Stimulated activated naive CD8-positive, alpha-beta T cell treated with anti-CD3 and anti-CD28 coated beads, Interleukin-15, Interleukin-2, amounts not matched to agents 100 ng/mL and 50 ng/mL, for 24 hours (primary cell): ENCODE measurements around the gene GRIK3.

Source experiments
- H3K27ac Mint-ChIP-seq: one replicate; pipeline ENCODE4 v1.8.0; 2021; ENCODE audit warnings: mild to moderate bottlenecking, mixed read lengths
- H3K27me3 Mint-ChIP-seq: one replicate; pipeline ENCODE4 v1.8.0; 2021; ENCODE audit warnings: mixed read lengths
- H3K36me3 Mint-ChIP-seq: one replicate; pipeline ENCODE4 v1.8.0; 2021; ENCODE audit warnings: low read depth, mixed read lengths
- H3K4me1 Mint-ChIP-seq: one replicate; pipeline ENCODE4 v1.8.0; 2021; ENCODE audit warnings: low read depth, mixed read lengths
- H3K4me3 Mint-ChIP-seq: one replicate; pipeline ENCODE4 v1.8.0; 2021; ENCODE audit warnings: mild to moderate bottlenecking, mixed read lengths
- H3K9me3 Mint-ChIP-seq: one replicate; pipeline ENCODE4 v1.8.0; 2021; ENCODE audit warnings: mixed read lengths

Gene GRIK3

DNA sequence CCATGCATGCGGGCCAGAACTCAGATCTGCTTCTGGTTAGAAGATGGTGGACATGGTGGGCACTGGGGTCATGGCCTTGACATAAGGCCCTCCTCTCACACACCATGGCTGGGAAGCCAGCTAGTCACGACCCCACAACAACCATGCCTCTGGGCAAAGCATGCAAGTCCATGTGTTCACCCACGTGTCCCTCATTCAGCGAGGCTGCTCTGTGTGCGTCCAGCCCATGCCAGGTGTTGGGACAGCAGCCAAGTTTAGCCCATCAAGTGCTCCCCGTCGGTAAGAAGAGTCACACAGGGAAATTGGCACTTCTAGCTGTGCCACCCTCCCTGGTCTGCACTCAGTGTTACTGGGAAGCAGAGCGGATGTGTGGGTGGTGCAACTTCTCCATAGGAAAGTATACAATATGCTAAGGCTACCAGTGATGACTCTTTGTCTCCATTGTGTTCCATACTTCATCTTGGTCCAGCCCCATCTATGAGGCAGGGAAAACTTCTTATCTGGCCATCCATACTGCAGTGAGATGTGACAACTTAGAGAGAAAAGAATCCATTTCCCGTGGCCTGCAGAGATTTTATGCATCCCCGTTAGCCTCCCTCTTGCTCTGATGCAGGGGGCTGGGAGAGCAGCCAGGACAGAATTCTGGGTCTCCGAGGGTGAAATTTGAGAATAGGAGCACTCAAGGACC, 198.0 kb downstream of the GRIK3 start:
- Mint-ChIP-seq H3K4me1 (no peaks in the 10 kb centered on the region), H3K4me3 (no peak overlapping the region), H3K36me3 (no peaks in the 10 kb centered on the region), H3K27ac (no peak overlapping the region), H3K9me3 (no peaks in the 10 kb centered on the region), H3K27me3 (peaks cover 8% of the 10 kb centered on the region)

GRCh38 chr1:36835696-36836095, 198.6 kb downstream of the GRIK3 start:
- Mint-ChIP-seq H3K36me3 (no peaks in the 10 kb centered on the region), H3K27ac (no peak overlapping the region), H3K4me3 (no peak overlapping the region), H3K27me3 (peaks cover 8% of the 10 kb centered on the region), H3K4me1 (no peaks in the 10 kb centered on the region), H3K9me3 (no peaks in the 10 kb centered on the region)

- Mint-ChIP-seq H3K36me3 (no peaks in the 10 kb centered on the region), H3K4me1 (no peaks in the 10 kb centered on the region), H3K9me3 (no peaks in the 10 kb centered on the region), H3K27ac (no peak overlapping the region), H3K4me3 (no peak overlapping the region), H3K27me3 (peaks cover 8% of the 10 kb centered on the region)
Measured at GRCh38 chr1:36835017-36835695, 199.2 kb downstream of the GRIK3 start.

- H3K4me1 Mint-ChIP-seq: no peaks in the 10 kb centered on the region
- H3K27me3 Mint-ChIP-seq: peaks cover 8% of the 10 kb centered on the region
- no peak overlapping the region for H3K4me3 Mint-ChIP-seq
- H3K27ac Mint-ChIP-seq: no peak overlapping the region
- no peaks in the 10 kb centered on the region for H3K9me3 Mint-ChIP-seq
- no peaks in the 10 kb centered on the region for H3K36me3 Mint-ChIP-seq
Measured at GRCh38 chr1:36834586-36834985, 199.7 kb downstream of the GRIK3 start.

DNA sequence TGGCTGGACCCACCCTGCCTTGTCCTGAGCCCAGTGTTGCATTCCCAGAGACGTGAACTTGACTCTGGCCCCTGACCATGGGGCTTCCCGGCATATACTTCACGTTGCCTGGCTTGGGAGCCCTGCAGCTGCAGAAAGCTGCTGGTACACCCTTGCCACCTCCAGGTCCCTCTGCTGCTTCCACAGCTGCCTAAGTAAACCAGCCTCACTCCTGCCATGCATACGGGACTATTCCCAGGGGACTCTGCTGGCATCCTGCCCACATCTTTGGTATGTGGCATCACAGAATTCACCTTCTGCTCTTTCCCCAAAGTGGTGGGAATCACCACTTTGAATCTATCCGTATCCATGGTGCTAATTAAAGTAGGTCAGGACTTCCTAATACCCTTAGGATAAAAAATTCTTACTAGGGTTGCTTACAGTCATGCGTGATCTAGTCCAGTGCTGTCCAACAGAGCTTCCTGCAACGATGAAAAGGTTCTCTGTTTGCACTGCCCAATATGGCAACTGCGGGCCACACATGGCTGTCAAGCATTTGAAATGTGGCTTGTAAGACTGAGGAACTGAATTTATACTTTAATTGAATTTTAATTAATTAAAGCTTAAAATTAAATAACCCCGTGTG, 203.0 kb downstream of the GRIK3 start:
- Mint-ChIP-seq H3K9me3 (no peaks in the 10 kb centered on the region), H3K4me3 (no peak overlapping the region), H3K4me1 (no peaks in the 10 kb centered on the region), H3K27ac (no peak overlapping the region), H3K27me3 (peaks cover 8% of the 10 kb centered on the region), H3K36me3 (no peaks in the 10 kb centered on the region)

DNA sequence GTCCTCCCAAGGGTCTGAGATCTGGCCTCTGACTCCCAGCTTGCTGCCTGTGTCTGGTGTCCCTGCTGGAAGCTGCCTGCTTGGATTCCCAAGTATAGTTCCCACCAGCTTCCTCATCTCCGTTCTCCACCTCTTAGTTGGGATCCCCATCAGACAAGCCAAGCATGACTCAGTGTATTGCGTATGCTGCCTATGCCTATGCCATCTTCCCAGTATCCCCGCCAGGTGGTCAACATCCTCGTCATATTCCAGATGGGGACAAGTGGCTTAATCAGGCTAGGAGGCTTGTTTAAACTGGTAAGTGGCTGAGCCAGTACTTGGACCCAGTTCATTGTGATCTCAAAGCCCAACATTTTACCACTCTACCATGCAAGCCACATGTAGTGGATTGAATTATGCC, 204.4 kb downstream of the GRIK3 start:
- H3K4me3 Mint-ChIP-seq: no peak overlapping the region
- no peak overlapping the region for H3K27ac Mint-ChIP-seq
- no peaks in the 10 kb centered on the region for H3K4me1 Mint-ChIP-seq
- H3K9me3 Mint-ChIP-seq: no peaks in the 10 kb centered on the region
- peaks cover 8% of the 10 kb centered on the region for H3K27me3 Mint-ChIP-seq
- no peaks in the 10 kb centered on the region for H3K36me3 Mint-ChIP-seq

- no peaks in the 10 kb centered on the region for H3K36me3 Mint-ChIP-seq
- no peaks in the 10 kb centered on the region for H3K4me1 Mint-ChIP-seq
- no peak overlapping the region for H3K27ac Mint-ChIP-seq
- H3K4me3 Mint-ChIP-seq: no peak overlapping the region
- no peaks in the 10 kb centered on the region for H3K9me3 Mint-ChIP-seq
- H3K27me3 Mint-ChIP-seq: peaks cover 8% of the 10 kb centered on the region
Measured at GRCh38 chr1:36829066-36829465, 205.2 kb downstream of the GRIK3 start.

GRCh38 chr1:36825226-36825625, 209.1 kb downstream of the GRIK3 start:
- no peak overlapping the region for H3K4me3 Mint-ChIP-seq
- H3K27ac Mint-ChIP-seq: no peak overlapping the region
- H3K4me1 Mint-ChIP-seq: no peaks in the 10 kb centered on the region
- H3K27me3 Mint-ChIP-seq: peaks cover 4% of the 10 kb centered on the region
- no peaks in the 10 kb centered on the region for H3K9me3 Mint-ChIP-seq
- no peaks in the 10 kb centered on the region for H3K36me3 Mint-ChIP-seq

- H3K27ac Mint-ChIP-seq: no peak overlapping the region
- H3K9me3 Mint-ChIP-seq: no peaks in the 10 kb centered on the region
- no peak overlapping the region for H3K4me3 Mint-ChIP-seq
- H3K27me3 Mint-ChIP-seq: peaks cover 4% of the 10 kb centered on the region
- H3K36me3 Mint-ChIP-seq: no peaks in the 10 kb centered on the region
- H3K4me1 Mint-ChIP-seq: no peaks in the 10 kb centered on the region
Measured at GRCh38 chr1:36824390-36824861, 209.9 kb downstream of the GRIK3 start.

- no peaks in the 10 kb centered on the region for H3K9me3 Mint-ChIP-seq
- no peak overlapping the region for H3K27ac Mint-ChIP-seq
- H3K4me1 Mint-ChIP-seq: no peaks in the 10 kb centered on the region
- H3K27me3 Mint-ChIP-seq: peaks cover 4% of the 10 kb centered on the region
- no peaks in the 10 kb centered on the region for H3K36me3 Mint-ChIP-seq
- no peak overlapping the region for H3K4me3 Mint-ChIP-seq
Measured at GRCh38 chr1:36822648-36823047, 211.7 kb downstream of the GRIK3 start.

- Mint-ChIP-seq H3K27me3 (peaks cover 4% of the 10 kb centered on the region), H3K4me1 (no peaks in the 10 kb centered on the region), H3K9me3 (no peaks in the 10 kb centered on the region), H3K4me3 (no peak overlapping the region), H3K27ac (no peak overlapping the region), H3K36me3 (no peaks in the 10 kb centered on the region)
Measured at GRCh38 chr1:36821386-36821785, 212.9 kb downstream of the GRIK3 start.

GRCh38 chr1:36818771-36819170, 215.5 kb downstream of the GRIK3 start:
- Mint-ChIP-seq H3K27ac (no peak overlapping the region), H3K36me3 (no peaks in the 10 kb centered on the region), H3K4me1 (no peaks in the 10 kb centered on the region), H3K4me3 (no peak overlapping the region), H3K27me3 (peaks cover 4% of the 10 kb centered on the region), H3K9me3 (no peaks in the 10 kb centered on the region)

- Mint-ChIP-seq H3K4me3 (no peak overlapping the region), H3K36me3 (no peaks in the 10 kb centered on the region), H3K9me3 (no peaks in the 10 kb centered on the region), H3K4me1 (no peaks in the 10 kb centered on the region), H3K27ac (no peak overlapping the region), H3K27me3 (no peaks in the 10 kb centered on the region)
Measured at GRCh38 chr1:36816348-36816747, 218.0 kb downstream of the GRIK3 start.

DNA sequence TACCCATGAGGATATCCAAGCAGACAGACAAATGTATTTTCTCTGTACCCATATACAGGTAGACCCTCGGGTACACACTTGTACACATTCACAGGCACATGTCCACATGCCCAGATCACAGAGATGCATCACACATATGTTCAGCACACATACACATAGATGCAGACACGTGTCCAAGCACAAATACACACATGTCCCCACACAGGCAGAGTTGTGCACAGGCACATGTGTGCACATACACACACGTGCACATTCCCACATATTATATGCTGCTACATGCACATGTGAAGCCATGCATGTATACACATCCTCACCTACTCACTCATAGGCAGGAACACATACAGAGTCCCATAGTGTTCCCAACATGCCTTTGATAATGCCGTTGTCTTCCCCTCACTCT, 219.5 kb downstream of the GRIK3 start:
- no peaks in the 10 kb centered on the region for H3K4me1 Mint-ChIP-seq
- H3K27me3 Mint-ChIP-seq: no peaks in the 10 kb centered on the region
- no peaks in the 10 kb centered on the region for H3K36me3 Mint-ChIP-seq
- no peak overlapping the region for H3K4me3 Mint-ChIP-seq
- H3K27ac Mint-ChIP-seq: no peak overlapping the region
- no peaks in the 10 kb centered on the region for H3K9me3 Mint-ChIP-seq

GRCh38 chr1:36814083-36814482, 220.2 kb downstream of the GRIK3 start:
- Mint-ChIP-seq H3K4me3 (no peak overlapping the region), H3K36me3 (no peaks in the 10 kb centered on the region), H3K27ac (no peak overlapping the region), H3K27me3 (no peaks in the 10 kb centered on the region), H3K4me1 (no peaks in the 10 kb centered on the region), H3K9me3 (no peaks in the 10 kb centered on the region)
